ENCODE measurements around the gene PHOSPHO2. TPM values are rescaled to one million over a fixed set of nuclear protein-coding genes. Genes with fewer than 3 reads are reported as not detected.

Gene PHOSPHO2
- total RNA-seq, 4 donors from 2014 or later: 1.9 to 4.6 (median 3.3) TPM

DNA sequence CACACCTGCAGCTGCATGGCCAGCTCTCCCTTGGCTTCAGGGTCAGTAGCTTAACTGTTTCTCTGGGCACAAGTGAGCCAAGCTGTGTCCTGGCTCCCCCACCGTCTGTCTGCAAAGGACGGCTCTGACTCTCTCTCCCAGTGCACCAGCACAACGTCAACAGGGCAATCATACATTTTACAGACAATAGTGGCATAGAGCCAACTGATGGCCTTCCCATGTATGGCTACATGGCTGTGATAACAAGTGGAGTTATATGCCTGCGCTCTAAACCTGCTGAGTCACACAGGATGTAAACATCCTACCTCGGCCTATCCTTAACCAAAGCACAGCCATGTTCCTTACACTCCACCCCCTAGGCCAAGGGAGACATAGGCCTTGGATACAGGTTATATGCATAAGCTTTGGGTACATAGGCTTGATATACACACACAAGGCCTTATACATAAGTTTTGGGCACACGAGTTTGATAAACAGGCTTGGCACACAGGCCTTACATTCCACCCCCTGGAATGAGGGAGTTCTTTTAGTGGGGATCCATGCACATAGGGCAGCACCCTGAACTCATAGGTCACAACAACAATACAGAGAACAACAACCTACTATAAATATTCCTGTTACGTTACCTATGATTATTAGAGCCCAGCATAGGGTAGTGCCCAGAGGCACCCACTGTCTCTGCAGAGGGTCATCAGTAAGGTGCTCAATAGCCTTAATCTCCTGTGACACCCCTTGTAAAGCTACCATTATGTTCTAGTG lies 17.7 kb downstream of the PHOSPHO2 start:
- Histone ChIP-seq H3K36me3 (no peaks in the 10 kb centered on the region), H3K4me1 (peaks cover 7 to 23% (median 15%) of the 10 kb centered on the region in 3 donors), H3K4me3 (no peak overlapping the region), H3K9me3 (no peaks in the 10 kb centered on the region), H3K27me3 (no peaks in the 10 kb centered on the region), H3K27ac (no peak overlapping the region)
- TF ChIP-seq POLR2A (IDR thresholded peaks at IDR 0.05): no peak
- TF ChIP-seq, protein P1, sequence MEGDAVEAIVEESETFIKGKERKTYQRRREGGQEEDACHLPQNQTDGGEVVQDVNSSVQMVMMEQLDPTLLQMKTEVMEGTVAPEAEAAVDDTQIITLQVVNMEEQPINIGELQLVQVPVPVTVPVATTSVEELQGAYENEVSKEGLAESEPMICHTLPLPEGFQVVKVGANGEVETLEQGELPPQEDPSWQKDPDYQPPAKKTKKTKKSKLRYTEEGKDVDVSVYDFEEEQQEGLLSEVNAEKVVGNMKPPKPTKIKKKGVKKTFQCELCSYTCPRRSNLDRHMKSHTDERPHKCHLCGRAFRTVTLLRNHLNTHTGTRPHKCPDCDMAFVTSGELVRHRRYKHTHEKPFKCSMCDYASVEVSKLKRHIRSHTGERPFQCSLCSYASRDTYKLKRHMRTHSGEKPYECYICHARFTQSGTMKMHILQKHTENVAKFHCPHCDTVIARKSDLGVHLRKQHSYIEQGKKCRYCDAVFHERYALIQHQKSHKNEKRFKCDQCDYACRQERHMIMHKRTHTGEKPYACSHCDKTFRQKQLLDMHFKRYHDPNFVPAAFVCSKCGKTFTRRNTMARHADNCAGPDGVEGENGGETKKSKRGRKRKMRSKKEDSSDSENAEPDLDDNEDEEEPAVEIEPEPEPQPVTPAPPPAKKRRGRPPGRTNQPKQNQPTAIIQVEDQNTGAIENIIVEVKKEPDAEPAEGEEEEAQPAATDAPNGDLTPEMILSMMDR (IDR thresholded peaks at IDR 0.05): no peak
- no peak for DNase-seq
- intact Hi-C loops (cut with DNase I): no loop called here
- 41 to 86% methylated on average over 4 to 7 of the region's 7 CpGs for WGBS, 2 donors

GRCh38 chr2:169712791-169713227 lies 18.5 kb downstream of the PHOSPHO2 start:
- intact Hi-C loops (cut with DNase I): no loop called here

GRCh38 chr2:169713331-169713730 lies 19.1 kb downstream of the PHOSPHO2 start:
- H3K36me3 ChIP-seq: no peaks in the 10 kb centered on the region
- intact Hi-C loops (cut with DNase I): no loop called here
- H3K4me3 ChIP-seq: no peak overlapping the region
- peaks cover 7 to 25% (median 15%) of the 10 kb centered on the region in 3 donors for H3K4me1 ChIP-seq
- H3K9me3 ChIP-seq: no peaks in the 10 kb centered on the region
- TF ChIP-seq POLR2A (IDR thresholded peaks at IDR 0.05): no peak
- TF ChIP-seq, protein P1 (IDR thresholded peaks at IDR 0.05): no peak
- H3K27ac ChIP-seq: no peak overlapping the region
- 86 to 100% methylated on average over 2 to 3 of the region's 3 CpGs for WGBS, 2 donors
- H3K27me3 ChIP-seq: no peaks in the 10 kb centered on the region
- no peak for DNase-seq

More at GRCh38 chr2:169712791-169713227, 18.5 kb downstream of the PHOSPHO2 start:
- no peak for DNase-seq
- no peaks in the 10 kb centered on the region for H3K36me3 ChIP-seq
- no peaks in the 10 kb centered on the region for H3K9me3 ChIP-seq
- peaks cover 7 to 25% (median 15%) of the 10 kb centered on the region in 3 donors for H3K4me1 ChIP-seq
- H3K27me3 ChIP-seq: no peaks in the 10 kb centered on the region
- no peak overlapping the region for H3K27ac ChIP-seq
- 83 to 93% methylated on average over 2 to 9 of the region's 9 CpGs for WGBS, 2 donors
- H3K4me3 ChIP-seq: no peak overlapping the region
- TF ChIP-seq POLR2A (IDR thresholded peaks at IDR 0.05): no peak
- TF ChIP-seq, protein P1 (IDR thresholded peaks at IDR 0.05): no peak

DNA sequence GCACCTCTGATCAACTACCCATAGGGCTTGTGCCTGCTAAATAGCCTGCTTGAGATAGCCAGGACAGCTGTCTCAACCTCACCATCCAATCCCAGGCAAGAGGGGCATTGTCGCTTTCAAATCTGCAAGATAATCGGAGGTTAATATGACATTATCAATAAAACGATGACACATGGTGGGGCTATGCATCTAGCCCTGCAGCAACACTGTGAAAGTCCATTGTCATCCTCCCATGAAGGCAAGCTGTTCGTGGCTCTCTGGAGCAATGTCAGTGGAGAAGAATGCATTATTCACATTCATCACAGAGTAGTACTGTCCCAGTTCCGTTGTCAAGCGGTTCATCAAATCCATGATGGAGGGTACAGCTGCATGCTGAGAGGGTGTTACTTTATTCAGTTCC lies 20.4 kb downstream of the PHOSPHO2 start:
- Histone ChIP-seq H3K27me3 (no peaks in the 10 kb centered on the region), H3K9me3 (no peaks in the 10 kb centered on the region), H3K4me1 (peaks cover 7 to 25% (median 15%) of the 10 kb centered on the region in 3 donors), H3K4me3 (no peak overlapping the region), H3K27ac (no peak overlapping the region), H3K36me3 (no peaks in the 10 kb centered on the region)
- 71 to 85% methylated on average over 5 to 6 of the region's 6 CpGs for WGBS, 2 donors
- DNase-seq: no peak
- intact Hi-C loops (cut with DNase I): no loop called here
- no peak for TF ChIP-seq POLR2A (IDR thresholded peaks at IDR 0.05)
- TF ChIP-seq, protein P1 (IDR thresholded peaks at IDR 0.05): no peak

GRCh38 chr2:169715379-169716237 lies 21.3 kb downstream of the PHOSPHO2 start:
- DNase-seq: no peak
- Histone ChIP-seq H3K27me3 (no peaks in the 10 kb centered on the region), H3K36me3 (no peaks in the 10 kb centered on the region), H3K9me3 (no peaks in the 10 kb centered on the region), H3K4me1 (peaks cover 7 to 25% (median 15%) of the 10 kb centered on the region in 3 donors), H3K27ac (peak overlapping the region in 1 of 4 donors; percentile 5), H3K4me3 (peak overlapping the region; percentile 18 to 59 (median 37))
- intact Hi-C loops (cut with DNase I): no loop called here
- TF ChIP-seq POLR2A (IDR thresholded peaks at IDR 0.05): no peak
- TF ChIP-seq, protein P1 (IDR thresholded peaks at IDR 0.05): no peak
- WGBS, 2 donors: 33 to 50% methylated on average over 9 to 15 of the region's 17 CpGs

Measured in esophagus squamous epithelium (tissue), 5 donors.